Measurements from ENCODE around the gene NSD1. TPM values are rescaled to one million over a fixed set of nuclear protein-coding genes. Genes with fewer than 3 reads are reported as not detected.

Gene NSD1
- total and polyA plus RNA-seq, 9 of the 15 experiments (the other 6 are each of a cell fraction or from before 2014, with no cell fraction given): 3.8 to 51.0 (median 24.7) TPM

- TF ChIP-seq CHD4 (IDR thresholded peaks at IDR 0.05; ENCODE audit: insufficient read depth, insufficient replicate concordance, low read depth, low read length, poor library complexity, severe bottlenecking) (no peak), BRF1 (IDR thresholded peaks at IDR 0.05; ENCODE audit: borderline replicate concordance, extremely low read depth, insufficient read length) (no peak), TRIM24 (IDR thresholded peaks at IDR 0.05) (0 out of 4 replicates have a peak, but pooled peaks of 1 of the 2 experiments have one; percentile 9), ARNT (IDR thresholded peaks at IDR 0.05) (no peak), PHB (CRISPR knock-in tag; IDR thresholded peaks at IDR 0.05) (no peak), NFXL1 (CRISPR knock-in tag; IDR thresholded peaks at IDR 0.05) (no peak), CBFB (CRISPR knock-in tag; IDR thresholded peaks at IDR 0.05) (no peak), E2F4 (CRISPR knock-in tag; IDR thresholded peaks at IDR 0.05; ENCODE audit: low read depth) (no peak), MYC (IDR thresholded peaks at IDR 0.05; ENCODE audit: low read depth, low read length) (peak; percentile 42; the same call in 1 of the 2 replicates), MYC (CRISPR knock-in tag; IDR thresholded peaks at IDR 0.05; ENCODE audit: borderline replicate concordance, low read depth) (no peak), PCBP2 (IDR thresholded peaks at IDR 0.05; ENCODE audit: low read depth, low read length, poor library complexity, severe bottlenecking) (no peak), KDM5B (IDR thresholded peaks at IDR 0.05; ENCODE audit: insufficient replicate concordance, low read depth, low read length) (no peak), NR1H2 (CRISPR knock-in tag; IDR thresholded peaks at IDR 0.05) (no peak), HDAC6 (IDR thresholded peaks at IDR 0.05; ENCODE audit: low read depth, low read length) (no peak), MLLT1 (IDR thresholded peaks at IDR 0.05) (no peak), ZBTB43 (CRISPR knock-in tag; IDR thresholded peaks at IDR 0.05) (no peak), ZSCAN32 (CRISPR knock-in tag; IDR thresholded peaks at IDR 0.05) (no peak), ELK3 (CRISPR knock-in tag; IDR thresholded peaks at IDR 0.05) (no peak), ZNF395 (CRISPR knock-in tag; IDR thresholded peaks at IDR 0.05) (no peak), MXD1 (CRISPR knock-in tag; IDR thresholded peaks at IDR 0.05; ENCODE audit: borderline replicate concordance, poor library complexity, severe bottlenecking) (no peak), STAT5B (CRISPR knock-in tag; IDR thresholded peaks at IDR 0.05) (no peak)
Observed at GRCh38 chr5:177300236-177300880, 166.8 kb downstream of the NSD1 start (continued).

All from K562 (cell line).